ENCODE data around the gene WNK4.

WNK4 gene

DNA sequence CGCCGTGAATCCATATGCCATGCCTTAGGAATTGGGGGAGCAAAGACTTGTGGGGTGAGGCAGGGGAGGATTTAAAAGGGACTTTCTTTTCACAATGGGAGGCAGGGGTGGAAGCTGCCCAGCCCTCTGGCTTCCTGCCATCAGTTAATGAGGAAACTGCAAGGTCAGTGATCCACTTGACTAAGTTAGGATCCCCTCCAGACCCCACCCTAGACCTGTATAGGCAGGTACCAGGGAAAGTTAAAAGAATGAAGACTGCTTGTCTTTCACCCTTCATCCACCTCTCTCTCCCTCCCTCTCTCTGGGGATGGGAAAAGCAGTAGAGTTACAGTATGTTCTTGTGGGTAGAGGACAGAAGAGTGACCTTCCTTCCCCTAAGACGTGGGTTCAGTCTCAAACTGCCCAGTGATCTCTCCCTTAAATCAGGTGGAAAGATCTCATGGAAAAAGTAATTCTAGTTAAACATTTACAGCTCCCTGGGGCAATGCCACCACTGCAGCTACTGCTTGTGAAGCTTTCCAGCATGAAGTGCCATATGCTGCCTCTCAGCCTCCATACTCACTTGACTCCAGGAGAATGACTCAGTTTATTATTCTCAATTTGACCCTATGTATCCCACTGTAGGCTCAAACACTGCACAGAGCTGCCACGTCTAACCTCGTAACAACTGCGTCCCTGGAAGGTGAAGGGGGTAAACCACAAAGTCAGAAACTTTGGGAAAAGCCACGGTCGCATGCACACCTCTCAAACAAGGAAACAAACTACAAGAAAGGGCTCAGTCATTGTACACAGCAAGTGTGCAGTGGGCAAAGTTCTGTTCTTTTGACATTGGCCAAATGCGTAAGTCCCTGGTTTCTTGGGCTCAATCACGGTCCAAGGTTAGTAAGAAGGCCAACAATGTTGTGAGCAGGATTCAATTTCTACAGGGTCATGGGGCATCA is 16.9 kb downstream of the WNK4 start:
- DNase-seq = no peak

DNA sequence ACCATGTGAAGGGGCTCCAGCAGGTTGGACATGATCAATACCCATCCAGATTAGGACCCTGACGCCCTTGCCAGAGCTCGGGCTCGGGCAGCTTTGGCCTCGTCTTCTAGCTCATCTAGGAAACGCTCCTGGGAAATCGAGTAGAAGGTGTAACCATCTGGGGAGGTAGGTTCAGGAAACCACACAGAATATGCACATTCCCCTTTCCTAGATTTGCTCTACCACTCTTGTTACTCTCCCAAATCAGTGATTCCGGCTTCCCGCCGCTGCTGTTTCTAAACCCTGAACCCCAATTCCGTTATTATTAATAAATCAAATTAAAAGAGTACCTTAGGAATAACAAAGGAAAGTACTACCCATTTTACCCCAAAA is 17.6 kb downstream of the WNK4 start:
- no peak for DNase-seq

DNA sequence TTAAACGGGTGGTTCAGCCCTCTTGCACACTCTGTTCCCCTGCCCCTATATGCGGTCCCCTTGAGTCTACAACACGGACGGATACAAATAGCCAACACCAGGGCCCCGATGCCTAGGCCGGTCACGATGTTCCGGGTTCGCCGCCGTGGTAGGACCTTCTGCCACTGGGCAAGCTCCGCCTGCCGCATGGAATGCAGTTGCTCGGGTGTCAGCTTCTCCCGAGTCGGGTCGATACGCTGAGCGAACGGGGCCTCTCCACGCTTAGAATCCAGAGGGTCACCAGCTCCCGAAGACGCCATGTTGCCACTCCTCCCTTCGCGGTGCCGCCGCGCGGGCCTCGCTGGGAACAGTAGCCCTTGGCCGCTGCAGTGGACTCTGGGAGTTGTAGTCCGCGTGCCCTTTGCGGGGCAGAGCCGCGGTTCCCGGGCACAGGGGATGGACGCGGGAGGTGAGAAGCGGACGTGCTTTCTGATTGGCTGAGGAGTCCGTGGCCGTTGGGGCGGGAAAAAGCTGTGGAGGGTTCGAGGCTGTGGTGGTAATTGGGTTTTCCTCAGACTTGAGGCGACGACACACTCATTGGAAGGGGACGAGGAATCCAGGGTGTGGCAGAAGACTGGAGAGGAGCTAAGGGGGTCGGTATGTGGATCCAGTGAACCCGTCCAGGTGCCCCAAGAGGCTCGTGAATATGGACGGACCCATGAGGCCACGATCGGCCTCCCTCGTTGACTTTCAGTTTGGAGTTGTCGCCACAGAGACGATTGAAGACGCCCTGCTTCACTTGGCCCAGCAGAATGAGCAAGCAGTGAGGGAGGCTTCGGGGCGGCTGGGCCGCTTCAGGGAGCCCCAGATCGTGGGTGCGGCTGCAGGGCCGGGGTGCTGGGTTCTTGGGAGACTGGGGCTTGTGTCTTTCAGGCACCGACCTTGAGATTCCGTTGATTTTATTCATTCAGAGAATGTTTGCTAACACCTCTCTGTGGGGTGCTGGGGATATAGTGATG is 18.3 kb downstream of the WNK4 start, which contains the start of the genes CNTD1 and COA3:
Gene CNTD1, plus strand, starts transcription at position 479 of the 998 bp plus-strand sequence. Its CDS starts 207 bp downstream, at position 686.
Gene COA3, minus strand, starts transcription at position 322 of the 998 bp plus-strand sequence. Its CDS starts 23 bp downstream, at position 299.
- DNase-seq = peak; percentile 78

DNA sequence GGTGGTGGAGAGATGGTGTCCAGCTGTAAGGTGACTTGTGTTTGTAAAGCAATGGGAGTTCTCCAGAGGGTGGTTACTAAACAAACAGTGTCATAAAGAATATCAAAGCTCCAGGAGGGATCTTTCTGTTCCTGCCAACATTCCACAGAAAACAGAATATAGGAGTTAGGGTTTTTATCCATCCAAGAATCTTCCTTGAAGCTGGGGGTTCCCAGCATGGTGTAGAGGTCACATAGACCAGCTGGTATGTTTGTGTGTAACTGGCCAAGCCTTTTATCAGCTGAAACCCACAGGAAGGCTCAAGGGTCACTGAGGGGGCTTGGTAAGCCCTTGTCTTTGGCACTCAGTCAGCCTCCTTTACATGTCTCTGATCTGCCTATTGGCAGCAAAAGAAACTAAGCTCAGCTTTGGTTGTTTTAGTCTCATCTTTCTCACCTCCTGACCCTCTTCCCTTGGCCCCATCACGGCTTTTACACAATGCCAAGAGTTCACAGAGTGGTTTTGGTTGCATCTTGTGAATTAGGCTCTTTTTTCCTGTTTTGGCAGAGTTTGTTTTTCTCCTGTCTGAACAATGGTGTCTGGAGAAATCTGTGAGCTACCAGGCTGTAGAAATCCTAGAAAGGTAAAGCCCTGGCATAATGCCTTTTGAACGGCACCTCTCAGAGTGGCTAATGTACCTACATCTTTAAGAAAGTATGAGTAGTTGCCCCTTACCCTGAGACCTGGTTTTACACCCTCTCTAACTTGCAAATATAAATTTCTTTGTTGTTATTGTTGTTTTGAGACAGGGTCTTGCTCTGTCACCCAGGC is 22.9 kb downstream of the WNK4 start:
- DNase-seq = no peak

DNA sequence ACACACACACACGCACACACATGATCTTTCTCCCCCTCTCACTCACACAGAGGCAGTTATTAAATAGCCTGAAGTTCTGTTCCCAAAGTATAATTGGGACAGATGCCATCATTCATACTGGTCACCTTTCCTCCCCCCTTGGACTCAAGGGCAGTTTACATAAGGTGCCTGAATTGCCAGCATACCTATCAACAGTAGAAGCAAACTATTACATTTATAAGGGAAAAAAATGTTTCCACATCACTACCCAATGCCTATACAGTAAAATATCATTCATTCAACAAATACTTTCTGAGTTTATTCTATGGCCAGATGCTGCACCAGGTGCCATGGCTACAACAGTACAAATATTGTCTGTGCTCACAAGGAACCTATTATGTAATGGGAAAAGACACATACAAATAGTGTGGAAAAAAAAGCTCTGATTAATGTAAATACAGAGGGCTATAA is 24.5 kb downstream of the WNK4 start:
- no peak for DNase-seq

DNA sequence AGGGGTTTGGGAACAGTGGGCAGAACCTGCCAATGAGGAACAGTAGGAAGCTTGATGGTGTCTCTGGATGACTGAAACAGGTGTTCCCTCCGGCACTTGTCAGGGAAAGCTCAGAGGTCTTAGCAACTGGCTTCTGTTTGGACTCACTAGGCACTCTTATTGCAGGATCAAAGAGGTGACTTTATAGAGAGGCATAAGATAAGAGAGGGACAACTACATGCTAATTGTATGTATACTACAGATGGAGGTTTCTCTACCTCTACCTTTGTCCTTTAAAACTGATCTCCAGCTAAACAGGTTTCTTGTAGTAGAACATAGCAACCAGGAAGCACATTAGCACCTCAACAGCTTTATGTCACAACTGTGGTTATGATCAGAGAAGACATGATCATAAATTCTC is 25.8 kb downstream of the WNK4 start:
- DNase-seq = no peak

DNA sequence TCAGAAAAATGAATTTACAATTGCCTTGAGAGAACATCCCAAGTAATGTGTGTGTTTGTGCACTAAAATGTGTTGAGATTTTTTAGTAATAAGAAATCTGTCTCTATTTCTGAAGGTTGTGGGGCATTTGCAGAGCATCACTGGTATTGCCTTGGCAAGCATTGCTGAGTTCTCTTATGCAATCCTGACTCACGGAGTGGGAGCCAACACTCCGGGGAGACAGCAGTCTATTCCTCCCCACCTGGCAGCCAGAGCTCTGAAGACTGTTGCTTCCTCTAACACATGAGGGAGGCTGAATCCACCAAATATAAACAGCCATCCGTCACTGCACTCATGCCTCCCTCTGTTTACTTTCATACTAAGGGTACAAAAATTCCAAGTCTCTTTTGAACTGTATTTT is 28.8 kb downstream of the WNK4 start:
- no peak for DNase-seq

DNA sequence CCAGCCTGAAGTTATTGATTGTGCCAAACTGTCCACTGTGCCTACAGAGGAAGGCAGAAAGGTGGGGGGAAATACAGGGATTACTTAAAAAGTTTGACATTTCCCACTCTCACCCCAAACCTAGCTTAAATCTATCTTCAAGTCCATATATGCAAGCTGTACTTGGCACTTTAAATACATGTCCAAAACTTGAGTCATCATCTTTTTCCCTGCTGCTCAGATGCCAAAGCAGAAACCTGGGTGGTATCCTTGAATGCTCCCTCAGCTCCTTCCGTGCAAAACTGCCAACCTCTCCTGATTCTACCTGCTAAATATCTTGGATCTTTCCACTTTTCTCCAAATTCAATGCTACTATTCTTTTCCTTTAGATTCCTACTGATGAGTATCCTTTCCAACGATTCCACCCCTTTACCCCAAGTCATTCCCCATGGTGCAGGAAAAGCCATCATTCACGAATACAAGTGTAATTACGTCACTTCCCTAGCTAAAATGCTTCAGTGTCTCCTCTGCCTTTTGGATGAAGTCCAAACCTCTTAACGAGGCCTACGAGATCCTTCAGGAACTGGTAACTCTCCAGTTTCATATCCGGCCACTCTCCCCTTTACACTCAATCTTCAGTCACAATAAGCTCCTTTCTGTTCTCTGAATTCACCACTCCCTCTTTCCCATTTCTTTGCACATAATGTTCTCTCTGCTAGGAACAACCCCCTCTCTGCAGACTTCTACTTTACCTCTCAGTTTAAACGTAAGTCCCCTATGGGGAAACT is 34.4 kb downstream of the WNK4 start:
- DNase-seq = no peak

DNA sequence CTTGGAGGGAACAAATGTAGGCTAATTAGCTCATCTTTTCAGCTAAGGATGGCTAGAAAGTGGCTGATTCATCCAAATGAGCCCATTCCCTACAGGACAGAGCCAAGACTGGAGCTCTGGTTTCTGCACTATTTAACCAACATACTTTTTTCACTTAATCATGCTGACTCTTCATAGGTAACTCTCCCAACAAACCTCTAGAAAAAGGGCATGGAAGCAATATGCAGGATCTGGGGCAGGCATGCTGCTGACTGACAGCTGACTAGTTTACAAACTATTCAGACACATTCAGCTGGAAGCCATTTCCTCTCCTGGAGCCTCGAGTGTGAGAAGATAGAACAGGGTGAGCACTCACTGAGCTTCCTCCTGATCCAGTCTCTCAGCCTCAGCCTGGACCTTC is 37.5 kb downstream of the WNK4 start:
- DNase-seq = no peak

DNA sequence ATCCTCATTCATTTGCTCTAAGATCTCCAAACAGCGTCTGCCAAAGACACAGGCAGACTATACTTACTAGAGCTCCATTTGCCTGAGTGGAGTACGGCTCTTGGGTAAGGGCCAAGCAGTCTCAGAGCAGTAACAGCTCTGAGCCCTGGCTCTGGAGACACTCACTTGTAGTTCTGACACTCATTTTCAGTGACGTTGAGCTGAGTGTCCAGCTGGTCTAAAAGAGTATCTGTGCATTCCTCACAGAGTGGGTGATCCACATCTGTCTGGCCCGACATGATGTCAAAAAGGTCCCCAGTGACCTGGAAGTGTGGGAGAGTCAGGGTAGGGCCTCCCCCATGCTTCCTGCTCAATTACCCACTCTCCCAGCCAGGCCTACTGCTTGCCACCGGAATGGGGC is 38.0 kb downstream of the WNK4 start:
- DNase-seq = no peak

DNA sequence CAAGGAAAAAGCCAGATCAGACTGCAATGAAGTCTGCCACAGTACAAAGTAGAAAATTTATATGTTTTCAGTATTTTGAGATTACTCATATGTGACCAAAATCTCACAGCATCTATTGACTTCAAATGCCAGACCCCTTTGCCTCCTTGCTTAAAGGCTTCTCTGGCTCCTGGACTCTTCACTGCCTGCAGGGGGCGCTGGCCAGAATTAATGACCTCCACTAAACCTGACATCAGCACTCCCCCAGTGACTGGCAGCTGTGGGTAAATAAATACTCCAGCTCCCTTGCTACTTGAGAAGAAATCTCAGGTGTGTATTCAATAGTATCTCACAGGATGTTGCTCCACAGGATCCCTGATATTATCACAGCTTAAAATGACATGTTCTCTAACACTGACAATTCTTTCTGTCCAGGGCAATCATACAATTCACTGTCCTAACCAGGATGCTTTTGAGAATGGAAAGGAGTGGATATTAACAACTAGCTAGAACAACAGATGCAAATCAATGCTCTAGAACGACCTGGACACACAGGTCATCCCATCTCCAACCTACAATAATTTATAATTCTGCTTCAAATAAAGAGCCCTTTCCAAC is 39.6 kb downstream of the WNK4 start:
- DNase-seq = peak; percentile 70

DNA sequence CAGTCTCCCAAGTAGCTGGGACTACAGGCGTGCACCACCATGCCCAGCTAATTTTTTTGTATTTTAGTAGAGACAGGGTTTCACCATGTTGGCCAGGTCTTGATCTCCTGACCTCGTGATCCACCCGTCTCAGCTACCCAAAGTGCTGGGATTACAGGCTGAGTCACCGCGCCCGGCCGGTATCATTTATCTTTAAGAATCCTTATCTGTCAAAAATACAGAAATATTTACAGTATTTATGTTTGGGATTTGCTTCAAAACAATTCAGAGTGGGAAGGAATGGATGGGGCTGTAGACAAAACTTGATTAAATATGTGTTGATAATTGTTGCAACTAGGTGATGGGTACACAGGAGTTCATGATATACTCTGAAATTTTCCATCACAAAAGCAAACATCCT is 40.8 kb downstream of the WNK4 start:
- DNase-seq = no peak

DNA sequence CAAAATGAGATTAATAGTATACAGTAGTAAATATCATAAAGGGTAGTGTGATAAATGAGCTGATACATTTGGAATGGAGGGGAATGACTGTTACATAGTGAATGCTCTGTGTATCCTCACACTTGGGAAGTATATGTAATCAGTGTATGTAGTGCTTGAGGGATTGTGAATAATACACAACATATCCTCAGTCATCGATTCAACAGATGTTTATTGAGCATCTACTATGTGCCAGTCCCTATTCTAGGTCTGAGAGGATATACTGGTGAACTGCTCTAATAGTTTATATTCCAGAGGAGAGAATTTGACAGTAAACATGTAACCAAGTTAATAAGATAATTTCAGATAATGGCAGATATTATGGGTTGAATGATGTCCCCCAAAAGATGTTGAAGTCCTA is 47.1 kb downstream of the WNK4 start:
- DNase-seq = no peak

DNA sequence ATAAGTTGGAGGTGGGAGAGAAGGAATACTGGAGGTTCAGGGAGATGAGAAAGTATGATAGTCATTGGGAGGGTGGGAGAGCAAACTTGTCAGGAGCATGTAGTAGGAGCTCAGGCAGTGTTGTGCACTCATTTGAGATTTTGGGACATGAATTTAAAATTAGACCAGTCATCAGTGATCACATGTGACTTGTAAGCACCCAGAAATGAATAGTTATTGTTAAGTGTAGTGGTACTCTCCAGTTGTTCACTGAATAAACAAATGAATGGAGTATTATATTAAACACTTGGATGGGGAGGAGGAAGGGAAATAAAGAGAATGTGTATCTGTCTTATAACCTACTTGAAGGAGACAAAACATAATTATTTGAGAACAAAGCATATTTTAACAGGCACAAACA is 50.6 kb downstream of the WNK4 start:
- no peak for DNase-seq

DNA sequence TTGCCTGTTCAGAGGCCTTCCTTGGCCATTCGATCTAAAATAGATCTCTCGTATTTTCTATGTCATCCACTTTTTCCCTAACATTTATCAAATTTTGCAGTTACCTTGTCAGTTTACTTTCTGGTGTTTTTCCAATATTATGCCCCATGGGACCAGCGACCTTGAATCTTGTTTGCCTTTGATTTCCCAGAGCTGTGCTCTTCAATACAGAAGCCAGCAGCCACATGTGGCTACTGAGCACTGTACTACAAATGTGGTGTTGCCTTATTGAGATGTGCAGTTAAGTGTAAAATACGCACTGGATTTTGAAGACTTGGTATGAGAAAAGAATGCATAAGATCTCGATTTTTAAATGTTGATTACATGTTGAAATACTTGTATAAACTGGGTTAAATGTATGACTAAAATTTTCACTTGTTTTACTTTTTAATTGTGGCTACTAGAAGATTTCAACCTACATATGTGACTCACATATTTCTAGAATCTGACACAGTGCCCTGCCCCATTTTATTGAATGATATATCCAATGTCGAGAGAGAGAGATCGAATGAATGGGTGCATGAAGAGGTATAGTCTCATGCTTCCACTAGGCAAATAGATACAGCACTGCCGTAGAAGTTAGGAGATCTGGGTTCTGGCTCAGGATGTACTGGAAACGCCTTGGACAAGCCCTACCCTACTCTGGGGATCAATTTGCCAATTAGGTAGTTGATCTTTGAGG is 52.0 kb downstream of the WNK4 start:
- no peak for DNase-seq

DNA sequence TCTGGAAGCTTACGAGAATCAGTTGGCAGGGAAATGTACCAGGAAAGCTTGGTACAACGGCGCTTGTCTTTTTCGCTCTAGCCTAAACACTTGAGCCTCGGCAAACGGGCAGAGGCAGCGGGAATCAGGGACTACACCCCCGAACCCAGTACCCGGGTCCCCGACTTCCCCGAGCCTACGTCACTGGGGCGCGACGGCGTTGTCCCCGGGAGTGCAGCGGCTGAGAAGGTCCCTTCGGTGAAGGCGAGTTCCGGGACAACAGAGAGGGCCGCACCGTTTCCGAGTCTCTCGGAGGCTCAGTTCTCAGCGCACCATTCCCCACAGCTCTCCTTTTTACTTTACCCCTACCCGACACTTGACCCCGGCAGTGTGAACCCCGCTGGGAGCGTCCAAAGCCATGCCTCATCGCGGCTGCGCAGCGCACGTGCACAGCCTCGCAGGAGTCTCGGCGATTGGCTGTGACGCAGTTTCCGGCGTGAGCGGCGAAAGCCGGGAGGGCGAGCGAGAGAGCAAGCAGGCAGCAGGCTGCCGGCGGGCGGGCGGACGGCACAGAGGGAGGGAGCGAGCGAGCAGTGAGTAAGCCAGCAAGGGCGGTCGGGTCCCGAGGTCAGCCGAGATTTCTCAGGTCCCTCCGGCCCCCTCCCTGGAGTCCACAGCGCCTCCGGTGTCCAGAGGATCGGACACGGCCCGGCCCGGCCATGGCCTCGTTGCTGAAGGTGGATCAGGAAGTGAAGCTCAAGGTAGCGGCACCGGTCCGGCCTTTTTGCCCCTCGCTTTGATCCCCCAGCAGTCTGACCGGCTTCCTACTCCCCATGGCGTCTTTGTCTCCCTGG is 52.7 kb downstream of the WNK4 start, which contains the start of gene PSME3:
Gene PSME3, plus strand, starts transcription at position 464 of the 833 bp plus-strand sequence. Its CDS starts 235 bp downstream, at position 699.
- peak; percentile 91 for DNase-seq

DNA sequence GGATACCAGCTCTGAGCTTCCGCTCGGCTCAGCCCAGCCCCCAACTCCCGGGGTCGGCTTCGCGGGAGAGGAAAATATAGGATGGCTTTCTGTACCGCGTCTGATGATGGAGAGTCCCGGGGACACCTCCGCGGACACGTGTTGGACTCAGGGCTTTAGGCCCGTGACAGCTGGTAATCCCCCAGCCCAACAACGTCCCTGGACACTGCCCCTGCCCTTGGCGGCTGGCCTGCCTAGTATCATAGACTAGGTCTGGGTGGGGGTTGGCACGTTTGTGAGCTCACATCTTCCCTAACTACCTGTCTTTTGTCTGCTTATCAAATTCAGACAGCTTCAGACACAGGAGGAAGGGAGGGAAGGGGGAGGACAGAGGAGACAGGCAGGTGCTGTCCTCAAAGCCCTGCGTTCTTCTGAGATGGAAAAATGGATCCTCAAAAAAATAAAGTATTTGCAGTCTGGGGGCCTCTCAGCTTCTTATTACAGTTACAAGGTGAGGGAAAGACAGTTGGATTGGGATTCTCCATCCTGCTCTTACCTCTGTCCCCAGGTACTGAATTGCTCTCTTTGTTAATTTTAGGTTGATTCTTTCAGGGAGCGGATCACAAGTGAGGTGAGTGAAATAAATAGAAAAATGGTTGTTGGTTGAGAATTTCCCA is 53.5 kb downstream of the WNK4 start:
- DNase-seq = peak; percentile 4

DNA sequence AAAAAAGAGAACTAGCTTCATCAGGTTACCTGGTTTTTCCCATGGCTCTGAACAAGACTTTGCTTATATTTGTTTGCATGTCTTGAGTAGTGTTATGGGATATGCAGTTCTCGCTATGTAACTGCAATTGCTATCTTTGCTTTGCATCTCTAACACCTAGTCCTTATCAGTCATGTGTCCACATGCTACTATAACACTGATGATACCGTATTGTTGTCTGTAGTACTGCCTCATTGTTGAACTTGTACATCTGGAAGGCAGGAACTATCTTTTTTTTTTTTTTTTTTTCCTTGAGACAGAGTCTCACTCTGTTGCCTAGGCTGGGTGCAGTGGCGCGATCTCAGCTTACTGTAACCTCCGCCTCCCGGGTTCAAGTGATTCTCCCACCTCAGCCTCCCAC is 55.3 kb downstream of the WNK4 start:
- DNase-seq = no peak
